GM12878 (cell line): Measurements from ENCODE around the gene FOXK2. TPM values are rescaled to one million over a fixed set of nuclear protein-coding genes. Genes with fewer than 3 reads are reported as not detected.

Source experiments
- ATF2 ChIP-seq: IDR thresholded peaks from 2 replicates; pipeline ENCODE4 v1.6.1; 2012; ENCODE audit warnings: low read length, inconsistent platforms
- BMI1 ChIP-seq: fragments of 450-650 bp; IDR thresholded peaks from 2 replicates; pipeline ENCODE4 v1.6.1; 2016; ENCODE audit warnings: mild to moderate bottlenecking, moderate library complexity, borderline replicate concordance
- CHD1 ChIP-seq: IDR thresholded peaks from 2 replicates; pipeline ENCODE4 v1.6.1; 2012; ENCODE audit warnings: low read depth, low read length, improper control_type of control experiment
- CREM ChIP-seq: IDR thresholded peaks from 2 replicates; pipeline ENCODE4 v1.6.1; 2014; ENCODE audit warnings: antibody characterized with exemption, low read depth
- IRF4 ChIP-seq: IDR thresholded peaks from 2 replicates; pipeline ENCODE4 v1.6.1; 2011; ENCODE audit warnings: low read depth, low read length
- KAT2A ChIP-seq: conservative IDR thresholded peaks from 2 replicates; pipeline ENCODE4 v1.6.1; 2011; ENCODE audit warnings: low read depth, low read length; ENCODE audit not compliant: control insufficient read depth
- NFYB ChIP-seq: IDR thresholded peaks from 2 replicates; pipeline ENCODE4 v1.6.1; 2011; ENCODE audit warnings: low read depth, mild to moderate bottlenecking, low read length, improper control_type of control experiment, moderate library complexity; ENCODE audit not compliant: insufficient read depth
- NR2F1 ChIP-seq: fragments of 450-650 bp; conservative IDR thresholded peaks from 2 replicates; pipeline ENCODE4 v1.6.1; 2017; ENCODE audit warnings: mild to moderate bottlenecking
- PAX8 ChIP-seq: fragments of 450-650 bp; IDR thresholded peaks from 2 replicates; pipeline ENCODE4 v1.6.1; 2017; ENCODE audit warnings: mild to moderate bottlenecking, moderate library complexity
- PBX3 ChIP-seq: IDR thresholded peaks from 2 replicates; pipeline ENCODE4 v1.6.1; 2011; ENCODE audit warnings: mild to moderate bottlenecking, low read depth, low read length, moderate library complexity; ENCODE audit not compliant: insufficient replicate concordance
- POU2F2 ChIP-seq: IDR thresholded peaks from 3 replicates; pipeline ENCODE4 v1.6.1; 2011; ENCODE audit warnings: low read depth, mild to moderate bottlenecking, low read length, borderline replicate concordance
- RBBP5 ChIP-seq: fragments of 200-600 bp; sonication (generic); conservative IDR thresholded peaks from 2 replicates; pipeline ENCODE4 v1.6.1; 2016
- SIN3A ChIP-seq: IDR thresholded peaks from 2 replicates; pipeline ENCODE4 v1.6.1; 2012; ENCODE audit warnings: low read depth, low read length, improper control_type of control experiment
- SPI1 ChIP-seq: IDR thresholded peaks from 2 replicates; pipeline ENCODE4 v1.6.1; 2011; ENCODE audit warnings: low read depth, mild to moderate bottlenecking, low read length, moderate library complexity, borderline replicate concordance; ENCODE audit not compliant: insufficient read depth
- TAF1 ChIP-seq: IDR thresholded peaks from 2 replicates; pipeline ENCODE4 v1.6.1; 2011; ENCODE audit warnings: mild to moderate bottlenecking, low read depth, low read length, borderline replicate concordance
- ZNF24 ChIP-seq: fragments of 450-650 bp; IDR thresholded peaks from 2 replicates; pipeline ENCODE4 v1.6.1; 2017; ENCODE audit warnings: antibody characterized with exemption, mild to moderate bottlenecking
- ZNF622 ChIP-seq: fragments of 450-650 bp; IDR thresholded peaks from 2 replicates; pipeline ENCODE4 v1.6.1; 2017; ENCODE audit warnings: mild to moderate bottlenecking, inconsistent platforms
- polyA plus RNA-seq, 11 experiments: library from polyadenylated mRNA; depleted of rRNA in 4 of 11; unstranded in 6 of 11; stranded (reverse) in 5 of 11; fragments of >200 nt; fragmentation: Nextera tagmentation in 4 of 11; fragmentation: Illumina TruSeq in 1 of 11; extraction: Ambion mirVana in 4 of 11; extraction: Trizol in 1 of 11; gene quantifications; 1 replicate in 1 of 11; 2 replicates in 10 of 11; pipeline versions ENCODE4 v1.2.1 to v1.2.3, GENCODE V29; 2011 to 2016; ENCODE audit warnings: inconsistent platforms in 2 of 11, missing spikeins in 2 of 11, low read depth in 1 of 11
- total RNA-seq, 4 experiments: library from RNA; depleted of rRNA in 3 of 4; stranded (reverse); fragments of >200 nt in 3 of 4; fragmentation: Illumina TruSeq in 1 of 4; extraction: Trizol in 1 of 4; gene quantifications; 2 replicates each; pipeline versions ENCODE4 v1.2.1 to v1.2.3, GENCODE V29; 2013 to 2021
- TF ChIP-seq, protein P1 (sequence below): fragments of 450-650 bp; IDR thresholded peaks from 2 replicates; pipeline ENCODE4 v1.6.1; 2016; ENCODE audit warnings: mild to moderate bottlenecking
- TF ChIP-seq, protein P2 (sequence below): fragments of 450-650 bp; IDR thresholded peaks from 2 replicates; pipeline ENCODE4 v1.6.1; 2017; ENCODE audit warnings: mild to moderate bottlenecking
- TF ChIP-seq, protein P3 (sequence below): fragments of 450-650 bp; IDR thresholded peaks from 2 replicates; pipeline ENCODE4 v1.6.1; 2018; ENCODE audit warnings: mild to moderate bottlenecking, low read depth, moderate library complexity; ENCODE audit not compliant: partially characterized antibody
- TF ChIP-seq, protein P4 (sequence below): IDR thresholded peaks from 2 replicates; pipeline ENCODE4 v1.6.1; 2011; ENCODE audit warnings: borderline replicate concordance, low read depth, mild to moderate bottlenecking, moderate library complexity, low read length; ENCODE audit not compliant: insufficient read depth, poor library complexity, severe bottlenecking

Gene FOXK2
- total and polyA plus RNA-seq, 10 of the 15 experiments (the other 5 are each of a cell fraction or from before 2014, with no cell fraction given) = 2.4 to 56.8 (median 34.4) TPM

- TF ChIP-seq PBX3 (no peak), TAF1 (peak; percentile 64; the same call in 1 of the 2 replicates), SPI1 (peak; percentile 12; the same call in 1 of the 2 replicates), KAT2A (no peak), PAX8 (no peak), ZNF24 (no peak), ATF2 (no peak), IRF4 (no peak), CHD1 (no peak), NR2F1 (peak; percentile 41), POU2F2 (no peak; the same call in 2 of the 3 replicates), BMI1 (no peak), RBBP5 (no peak), NFYB (no peak), CREM (peak; percentile 25; the same call in 1 of the 2 replicates), SIN3A (peak; percentile 78), ZNF622 (no peak)
- TF ChIP-seq, protein P1, sequence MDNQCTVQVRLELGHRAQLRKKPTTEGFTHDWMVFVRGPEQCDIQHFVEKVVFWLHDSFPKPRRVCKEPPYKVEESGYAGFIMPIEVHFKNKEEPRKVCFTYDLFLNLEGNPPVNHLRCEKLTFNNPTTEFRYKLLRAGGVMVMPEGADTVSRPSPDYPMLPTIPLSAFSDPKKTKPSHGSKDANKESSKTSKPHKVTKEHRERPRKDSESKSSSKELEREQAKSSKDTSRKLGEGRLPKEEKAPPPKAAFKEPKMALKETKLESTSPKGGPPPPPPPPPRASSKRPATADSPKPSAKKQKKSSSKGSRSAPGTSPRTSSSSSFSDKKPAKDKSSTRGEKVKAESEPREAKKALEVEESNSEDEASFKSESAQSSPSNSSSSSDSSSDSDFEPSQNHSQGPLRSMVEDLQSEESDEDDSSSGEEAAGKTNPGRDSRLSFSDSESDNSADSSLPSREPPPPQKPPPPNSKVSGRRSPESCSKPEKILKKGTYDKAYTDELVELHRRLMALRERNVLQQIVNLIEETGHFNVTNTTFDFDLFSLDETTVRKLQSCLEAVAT = peak; percentile 99
- TF ChIP-seq, protein P2, sequence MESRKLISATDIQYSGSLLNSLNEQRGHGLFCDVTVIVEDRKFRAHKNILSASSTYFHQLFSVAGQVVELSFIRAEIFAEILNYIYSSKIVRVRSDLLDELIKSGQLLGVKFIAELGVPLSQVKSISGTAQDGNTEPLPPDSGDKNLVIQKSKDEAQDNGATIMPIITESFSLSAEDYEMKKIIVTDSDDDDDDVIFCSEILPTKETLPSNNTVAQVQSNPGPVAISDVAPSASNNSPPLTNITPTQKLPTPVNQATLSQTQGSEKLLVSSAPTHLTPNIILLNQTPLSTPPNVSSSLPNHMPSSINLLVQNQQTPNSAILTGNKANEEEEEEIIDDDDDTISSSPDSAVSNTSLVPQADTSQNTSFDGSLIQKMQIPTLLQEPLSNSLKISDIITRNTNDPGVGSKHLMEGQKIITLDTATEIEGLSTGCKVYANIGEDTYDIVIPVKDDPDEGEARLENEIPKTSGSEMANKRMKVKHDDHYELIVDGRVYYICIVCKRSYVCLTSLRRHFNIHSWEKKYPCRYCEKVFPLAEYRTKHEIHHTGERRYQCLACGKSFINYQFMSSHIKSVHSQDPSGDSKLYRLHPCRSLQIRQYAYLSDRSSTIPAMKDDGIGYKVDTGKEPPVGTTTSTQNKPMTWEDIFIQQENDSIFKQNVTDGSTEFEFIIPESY = no peak
- TF ChIP-seq, protein P3, sequence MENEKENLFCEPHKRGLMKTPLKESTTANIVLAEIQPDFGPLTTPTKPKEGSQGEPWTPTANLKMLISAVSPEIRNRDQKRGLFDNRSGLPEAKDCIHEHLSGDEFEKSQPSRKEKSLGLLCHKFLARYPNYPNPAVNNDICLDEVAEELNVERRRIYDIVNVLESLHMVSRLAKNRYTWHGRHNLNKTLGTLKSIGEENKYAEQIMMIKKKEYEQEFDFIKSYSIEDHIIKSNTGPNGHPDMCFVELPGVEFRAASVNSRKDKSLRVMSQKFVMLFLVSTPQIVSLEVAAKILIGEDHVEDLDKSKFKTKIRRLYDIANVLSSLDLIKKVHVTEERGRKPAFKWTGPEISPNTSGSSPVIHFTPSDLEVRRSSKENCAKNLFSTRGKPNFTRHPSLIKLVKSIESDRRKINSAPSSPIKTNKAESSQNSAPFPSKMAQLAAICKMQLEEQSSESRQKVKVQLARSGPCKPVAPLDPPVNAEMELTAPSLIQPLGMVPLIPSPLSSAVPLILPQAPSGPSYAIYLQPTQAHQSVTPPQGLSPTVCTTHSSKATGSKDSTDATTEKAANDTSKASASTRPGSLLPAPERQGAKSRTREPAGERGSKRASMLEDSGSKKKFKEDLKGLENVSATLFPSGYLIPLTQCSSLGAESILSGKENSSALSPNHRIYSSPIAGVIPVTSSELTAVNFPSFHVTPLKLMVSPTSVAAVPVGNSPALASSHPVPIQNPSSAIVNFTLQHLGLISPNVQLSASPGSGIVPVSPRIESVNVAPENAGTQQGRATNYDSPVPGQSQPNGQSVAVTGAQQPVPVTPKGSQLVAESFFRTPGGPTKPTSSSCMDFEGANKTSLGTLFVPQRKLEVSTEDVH = no peak
- TF ChIP-seq, protein P4, sequence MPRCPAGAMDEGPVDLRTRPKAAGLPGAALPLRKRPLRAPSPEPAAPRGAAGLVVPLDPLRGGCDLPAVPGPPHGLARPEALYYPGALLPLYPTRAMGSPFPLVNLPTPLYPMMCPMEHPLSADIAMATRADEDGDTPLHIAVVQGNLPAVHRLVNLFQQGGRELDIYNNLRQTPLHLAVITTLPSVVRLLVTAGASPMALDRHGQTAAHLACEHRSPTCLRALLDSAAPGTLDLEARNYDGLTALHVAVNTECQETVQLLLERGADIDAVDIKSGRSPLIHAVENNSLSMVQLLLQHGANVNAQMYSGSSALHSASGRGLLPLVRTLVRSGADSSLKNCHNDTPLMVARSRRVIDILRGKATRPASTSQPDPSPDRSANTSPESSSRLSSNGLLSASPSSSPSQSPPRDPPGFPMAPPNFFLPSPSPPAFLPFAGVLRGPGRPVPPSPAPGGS = no peak
Observed at GRCh38 chr17:82648165-82648668, 128.7 kb downstream of the FOXK2 start, which contains the start of gene WDR45B (continued).
